ENCODE results near the gene NVL. TPM values are rescaled to one million over a fixed set of nuclear protein-coding genes. Genes with fewer than 3 reads are reported as not detected.

NVL gene
- total and polyA plus RNA-seq, 2 donors (not counting 1 experiment from before 2014, with no cell fraction given) = 20.5 to 27.6 TPM

DNA sequence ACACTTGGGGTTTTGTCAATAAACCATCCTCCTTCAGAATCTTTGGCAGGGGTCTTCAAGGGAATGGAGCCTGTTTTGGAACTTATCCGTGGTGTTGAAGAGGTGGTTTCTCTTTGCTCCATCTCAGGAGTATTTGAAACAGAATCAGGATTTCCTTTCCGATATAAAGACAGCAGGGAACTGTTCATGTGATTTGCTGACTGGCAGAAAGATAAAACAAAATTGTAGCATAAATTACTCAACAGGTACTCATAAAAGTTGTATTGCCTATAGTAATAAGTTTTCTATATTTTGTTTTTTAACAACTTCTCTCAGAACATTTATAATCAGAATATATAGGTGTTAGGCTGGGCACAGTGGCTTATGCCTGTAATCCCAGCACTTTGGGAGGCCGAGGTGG lies 21.9 kb downstream of the NVL start:
- Histone ChIP-seq H3K9ac (ENCODE audit: insufficient read depth, low read length) (no peak overlapping the region), H2AFZ (ENCODE audit: low read length) (no peak overlapping the region), H4K20me1 (ENCODE audit: control insufficient read depth, extremely low read depth, insufficient read depth, low read length) (no peaks in the 10 kb centered on the region), H3K4me3 (replicated peaks in 1 of 4; ENCODE audit: control extremely low read depth in 1 of 4, insufficient read depth in 1 of 4, low read depth in 3 of 4, low read length in 4 of 4) (no peak overlapping the region), H3K4me2 (ENCODE audit: extremely low read depth, insufficient read depth, low read length) (no peak overlapping the region), H3K4me1 (ENCODE audit: control insufficient read depth, extremely low read depth, insufficient read depth, low read length) (no peaks in the 10 kb centered on the region), H3K27ac (ENCODE audit: insufficient read depth, low read length) (no peak overlapping the region), H3K36me3 (ENCODE audit: control insufficient read depth, insufficient read depth, low read length) (peaks cover 2% of the 10 kb centered on the region), H3K9me3 (ENCODE audit: control insufficient read depth, insufficient read depth, low read depth, low read length) (no peaks in the 10 kb centered on the region), H3K79me2 (ENCODE audit: control insufficient read depth, insufficient read depth, low read length) (no peaks in the 10 kb centered on the region), H3K27me3 (ENCODE audit: control insufficient read depth, insufficient read depth, low read length) (no peaks in the 10 kb centered on the region)
- TF ChIP-seq CTCF (conservative IDR thresholded peaks at IDR 0.05 in 1 of 2, IDR thresholded peaks at IDR 0.05 in 1 of 2; ENCODE audit: low read depth in 1 of 2, low read length in 2 of 2) (no peak), EZH2 (IDR thresholded peaks at IDR 0.05; ENCODE audit: low read length, missing control alignments) (no peak)
- no peak for DNase-seq (ENCODE audit: low read depth in 2 of 2)

DNA sequence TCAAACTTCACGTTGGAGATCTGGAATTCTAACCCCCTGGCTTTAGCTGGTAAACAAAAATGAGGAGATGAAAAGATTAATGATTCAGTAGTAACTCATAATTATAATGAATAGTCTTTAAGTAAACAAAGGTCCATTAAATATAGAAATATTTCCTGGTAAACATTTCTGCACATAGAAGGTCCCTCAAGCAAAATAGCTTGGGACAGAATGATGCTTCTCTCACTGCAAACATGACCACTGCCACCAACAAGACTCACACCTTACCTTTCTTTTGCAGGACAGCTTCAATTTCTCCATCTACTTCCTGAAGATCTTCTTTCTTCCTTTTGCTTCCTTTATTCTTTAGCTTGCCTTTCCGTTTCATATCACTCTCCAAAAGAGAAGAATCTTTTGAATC lies 25.2 kb downstream of the NVL start:
- Histone ChIP-seq H3K4me3 (replicated peaks in 1 of 4; ENCODE audit: control extremely low read depth in 1 of 4, insufficient read depth in 1 of 4, low read depth in 3 of 4, low read length in 4 of 4) (no peak overlapping the region), H3K9me3 (ENCODE audit: control insufficient read depth, insufficient read depth, low read depth, low read length) (no peaks in the 10 kb centered on the region), H3K4me2 (ENCODE audit: extremely low read depth, insufficient read depth, low read length) (no peak overlapping the region), H3K27me3 (ENCODE audit: control insufficient read depth, insufficient read depth, low read length) (no peaks in the 10 kb centered on the region), H3K4me1 (ENCODE audit: control insufficient read depth, extremely low read depth, insufficient read depth, low read length) (no peaks in the 10 kb centered on the region), H3K9ac (ENCODE audit: insufficient read depth, low read length) (no peak overlapping the region), H3K79me2 (ENCODE audit: control insufficient read depth, insufficient read depth, low read length) (no peaks in the 10 kb centered on the region), H4K20me1 (ENCODE audit: control insufficient read depth, extremely low read depth, insufficient read depth, low read length) (no peaks in the 10 kb centered on the region), H3K36me3 (ENCODE audit: control insufficient read depth, insufficient read depth, low read length) (peaks cover 5% of the 10 kb centered on the region), H3K27ac (ENCODE audit: insufficient read depth, low read length) (no peak overlapping the region), H2AFZ (ENCODE audit: low read length) (no peak overlapping the region)
- no peak for TF ChIP-seq CTCF (conservative IDR thresholded peaks at IDR 0.05 in 1 of 2, IDR thresholded peaks at IDR 0.05 in 1 of 2; ENCODE audit: low read depth in 1 of 2, low read length in 2 of 2)
- TF ChIP-seq EZH2 (IDR thresholded peaks at IDR 0.05; ENCODE audit: low read length, missing control alignments) = no peak
- DNase-seq (ENCODE audit: low read depth in 2 of 2) = no peak

GRCh38 chr1:224302947-224303346 lies 27.0 kb downstream of the NVL start:
- no peaks in the 10 kb centered on the region for H3K4me1 ChIP-seq (ENCODE audit: control insufficient read depth, extremely low read depth, insufficient read depth, low read length)
- no peak overlapping the region for H3K4me3 ChIP-seq (replicated peaks in 1 of 4; ENCODE audit: control extremely low read depth in 1 of 4, insufficient read depth in 1 of 4, low read depth in 3 of 4, low read length in 4 of 4)
- TF ChIP-seq EZH2 (IDR thresholded peaks at IDR 0.05; ENCODE audit: low read length, missing control alignments) = no peak
- no peak for TF ChIP-seq CTCF (conservative IDR thresholded peaks at IDR 0.05 in 1 of 2, IDR thresholded peaks at IDR 0.05 in 1 of 2; ENCODE audit: low read depth in 1 of 2, low read length in 2 of 2)
- no peak overlapping the region for H3K4me2 ChIP-seq (ENCODE audit: extremely low read depth, insufficient read depth, low read length)
- no peak overlapping the region for H2AFZ ChIP-seq (ENCODE audit: low read length)
- H3K9me3 ChIP-seq (ENCODE audit: control insufficient read depth, insufficient read depth, low read depth, low read length) = no peaks in the 10 kb centered on the region
- H3K27me3 ChIP-seq (ENCODE audit: control insufficient read depth, insufficient read depth, low read length) = no peaks in the 10 kb centered on the region
- peaks cover 8% of the 10 kb centered on the region for H3K36me3 ChIP-seq (ENCODE audit: control insufficient read depth, insufficient read depth, low read length)
- no peak overlapping the region for H3K27ac ChIP-seq (ENCODE audit: insufficient read depth, low read length)
- H3K9ac ChIP-seq (ENCODE audit: insufficient read depth, low read length) = no peak overlapping the region
- DNase-seq (ENCODE audit: low read depth in 2 of 2) = no peak
- H4K20me1 ChIP-seq (ENCODE audit: control insufficient read depth, extremely low read depth, insufficient read depth, low read length) = no peaks in the 10 kb centered on the region
- H3K79me2 ChIP-seq (ENCODE audit: control insufficient read depth, insufficient read depth, low read length) = no peaks in the 10 kb centered on the region
